ENCODE results near the gene RNF157.

DNA sequence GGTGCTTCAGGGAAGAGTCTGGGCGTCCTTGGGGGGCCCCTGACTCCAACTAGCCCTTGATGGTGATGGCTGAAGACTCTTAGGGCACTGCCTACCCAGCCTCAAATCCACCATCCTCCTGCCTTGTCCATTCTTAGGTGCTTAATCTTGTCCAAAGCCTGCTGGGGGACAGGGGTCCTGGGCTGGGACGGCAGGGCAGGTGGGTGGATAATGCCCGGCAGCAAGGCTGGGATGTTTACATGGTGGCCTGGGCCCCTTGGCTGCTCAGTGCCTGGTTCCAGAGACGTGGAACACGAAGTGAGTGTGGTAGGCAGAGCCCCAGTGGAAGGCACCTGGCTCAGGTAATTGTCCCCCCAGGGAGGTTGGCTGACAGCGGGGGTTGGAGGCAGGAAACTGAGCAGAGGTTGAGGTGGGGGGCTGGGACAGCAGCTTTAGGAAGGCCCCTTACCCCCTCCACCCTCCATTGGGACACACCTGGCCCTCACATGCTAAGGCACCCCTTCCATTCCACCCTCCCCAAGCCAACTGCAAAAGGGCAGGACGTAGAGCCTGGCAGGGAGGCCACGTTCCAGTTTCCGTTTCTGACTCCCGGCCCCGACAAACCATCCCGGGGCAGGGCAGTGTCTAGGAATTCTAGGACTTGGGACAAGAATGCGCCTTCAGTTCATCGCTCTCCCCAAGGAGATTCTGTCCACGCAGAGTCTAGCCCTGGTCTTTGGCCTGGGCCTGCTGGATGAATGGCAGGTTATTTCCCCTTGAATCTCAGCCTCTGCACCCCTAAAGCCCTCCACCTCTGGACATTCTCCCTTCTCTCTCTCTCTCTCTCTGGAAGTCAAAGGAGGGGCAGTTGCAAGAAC lies 101.2 kb downstream of the RNF157 start:
- TF ChIP-seq, protein P1, sequence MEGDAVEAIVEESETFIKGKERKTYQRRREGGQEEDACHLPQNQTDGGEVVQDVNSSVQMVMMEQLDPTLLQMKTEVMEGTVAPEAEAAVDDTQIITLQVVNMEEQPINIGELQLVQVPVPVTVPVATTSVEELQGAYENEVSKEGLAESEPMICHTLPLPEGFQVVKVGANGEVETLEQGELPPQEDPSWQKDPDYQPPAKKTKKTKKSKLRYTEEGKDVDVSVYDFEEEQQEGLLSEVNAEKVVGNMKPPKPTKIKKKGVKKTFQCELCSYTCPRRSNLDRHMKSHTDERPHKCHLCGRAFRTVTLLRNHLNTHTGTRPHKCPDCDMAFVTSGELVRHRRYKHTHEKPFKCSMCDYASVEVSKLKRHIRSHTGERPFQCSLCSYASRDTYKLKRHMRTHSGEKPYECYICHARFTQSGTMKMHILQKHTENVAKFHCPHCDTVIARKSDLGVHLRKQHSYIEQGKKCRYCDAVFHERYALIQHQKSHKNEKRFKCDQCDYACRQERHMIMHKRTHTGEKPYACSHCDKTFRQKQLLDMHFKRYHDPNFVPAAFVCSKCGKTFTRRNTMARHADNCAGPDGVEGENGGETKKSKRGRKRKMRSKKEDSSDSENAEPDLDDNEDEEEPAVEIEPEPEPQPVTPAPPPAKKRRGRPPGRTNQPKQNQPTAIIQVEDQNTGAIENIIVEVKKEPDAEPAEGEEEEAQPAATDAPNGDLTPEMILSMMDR (IDR thresholded peaks at IDR 0.05), result no peak
- TF ChIP-seq, protein P2, sequence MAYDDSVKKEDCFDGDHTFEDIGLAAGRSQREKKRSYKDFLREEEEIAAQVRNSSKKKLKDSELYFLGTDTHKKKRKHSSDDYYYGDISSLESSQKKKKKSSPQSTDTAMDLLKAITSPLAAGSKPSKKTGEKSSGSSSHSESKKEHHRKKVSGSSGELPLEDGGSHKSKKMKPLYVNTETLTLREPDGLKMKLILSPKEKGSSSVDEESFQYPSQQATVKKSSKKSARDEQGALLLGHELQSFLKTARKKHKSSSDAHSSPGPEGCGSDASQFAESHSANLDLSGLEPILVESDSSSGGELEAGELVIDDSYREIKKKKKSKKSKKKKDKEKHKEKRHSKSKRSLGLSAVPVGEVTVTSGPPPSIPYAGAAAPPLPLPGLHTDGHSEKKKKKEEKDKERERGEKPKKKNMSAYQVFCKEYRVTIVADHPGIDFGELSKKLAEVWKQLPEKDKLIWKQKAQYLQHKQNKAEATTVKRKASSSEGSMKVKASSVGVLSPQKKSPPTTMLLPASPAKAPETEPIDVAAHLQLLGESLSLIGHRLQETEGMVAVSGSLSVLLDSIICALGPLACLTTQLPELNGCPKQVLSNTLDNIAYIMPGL (CRISPR knock-in tag; IDR thresholded peaks at IDR 0.05), result no peak
- TF ChIP-seq, protein P3, sequence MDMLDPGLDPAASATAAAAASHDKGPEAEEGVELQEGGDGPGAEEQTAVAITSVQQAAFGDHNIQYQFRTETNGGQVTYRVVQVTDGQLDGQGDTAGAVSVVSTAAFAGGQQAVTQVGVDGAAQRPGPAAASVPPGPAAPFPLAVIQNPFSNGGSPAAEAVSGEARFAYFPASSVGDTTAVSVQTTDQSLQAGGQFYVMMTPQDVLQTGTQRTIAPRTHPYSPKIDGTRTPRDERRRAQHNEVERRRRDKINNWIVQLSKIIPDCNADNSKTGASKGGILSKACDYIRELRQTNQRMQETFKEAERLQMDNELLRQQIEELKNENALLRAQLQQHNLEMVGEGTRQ (CRISPR knock-in tag; IDR thresholded peaks at IDR 0.05), result no peak
- TF ChIP-seq, protein P4, sequence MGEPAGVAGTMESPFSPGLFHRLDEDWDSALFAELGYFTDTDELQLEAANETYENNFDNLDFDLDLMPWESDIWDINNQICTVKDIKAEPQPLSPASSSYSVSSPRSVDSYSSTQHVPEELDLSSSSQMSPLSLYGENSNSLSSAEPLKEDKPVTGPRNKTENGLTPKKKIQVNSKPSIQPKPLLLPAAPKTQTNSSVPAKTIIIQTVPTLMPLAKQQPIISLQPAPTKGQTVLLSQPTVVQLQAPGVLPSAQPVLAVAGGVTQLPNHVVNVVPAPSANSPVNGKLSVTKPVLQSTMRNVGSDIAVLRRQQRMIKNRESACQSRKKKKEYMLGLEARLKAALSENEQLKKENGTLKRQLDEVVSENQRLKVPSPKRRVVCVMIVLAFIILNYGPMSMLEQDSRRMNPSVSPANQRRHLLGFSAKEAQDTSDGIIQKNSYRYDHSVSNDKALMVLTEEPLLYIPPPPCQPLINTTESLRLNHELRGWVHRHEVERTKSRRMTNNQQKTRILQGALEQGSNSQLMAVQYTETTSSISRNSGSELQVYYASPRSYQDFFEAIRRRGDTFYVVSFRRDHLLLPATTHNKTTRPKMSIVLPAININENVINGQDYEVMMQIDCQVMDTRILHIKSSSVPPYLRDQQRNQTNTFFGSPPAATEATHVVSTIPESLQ (CRISPR knock-in tag; IDR thresholded peaks at IDR 0.05), result no peak
